ENCODE data around the gene KHK. TPM values are rescaled to one million over a fixed set of nuclear protein-coding genes. Genes with fewer than 3 reads are reported as not detected.

KHK gene
- total RNA-seq, 4 donors from 2014 or later: 1.8 to 12.0 (median 6.3) TPM

- 93% methylated on average over 9 of the region's 9 CpGs; no CpG with 5 or more reads in 1 of the 2 donors for WGBS, 2 donors (ENCODE audit: low coverage in 1 of 2)
- H3K27me3 ChIP-seq: no peaks in the 10 kb centered on the region
- H3K36me3 ChIP-seq: peaks cover 0 to 19% (median 4%) of the 10 kb centered on the region in 4 donors
- H3K9me3 ChIP-seq: no peaks in the 10 kb centered on the region
- no peak overlapping the region for H3K4me3 ChIP-seq
- H3K27ac ChIP-seq: no peak overlapping the region
- in situ Hi-C loops (cut with MboI; ENCODE audit: low pct_ligation_motif_present in 1 of 4, low pct_unique_long_range_greater_than_20kb in 1 of 4, low sequenced_read_pairs in 3 of 4): no loop called here
- TF ChIP-seq CTCF (IDR thresholded peaks at IDR 0.05) (no peak), EP300 (IDR thresholded peaks at IDR 0.05; ENCODE audit: low read depth) (no peak), POLR2A (IDR thresholded peaks at IDR 0.05) (no peak), POLR2AphosphoS5 (IDR thresholded peaks at IDR 0.05) (no peak)
- peaks cover 1 to 17% (median 11%) of the 10 kb centered on the region in 4 donors for H3K4me1 ChIP-seq
- DNase-seq: no peak
- intact Hi-C loops (cut with DNase I; ENCODE audit: low total_unique reads): no loop called here
Observed at GRCh38 chr2:27127883-27128667, 41.5 kb downstream of the KHK start.

- H3K4me1 ChIP-seq: peaks cover 7 to 18% (median 15%) of the 10 kb centered on the region in 4 donors
- intact Hi-C loops (cut with DNase I; ENCODE audit: low total_unique reads) (no loop called here), in situ Hi-C loops (cut with MboI; ENCODE audit: low pct_ligation_motif_present in 1 of 4, low pct_unique_long_range_greater_than_20kb in 1 of 4, low sequenced_read_pairs in 3 of 4) (no loop called here)
- 79 to 95% methylated on average over 4 to 11 of the region's 11 CpGs for WGBS, 2 donors (ENCODE audit: low coverage in 1 of 2)
- no peak for DNase-seq
- H3K4me3 ChIP-seq: no peak overlapping the region
- no peak for TF ChIP-seq POLR2A (IDR thresholded peaks at IDR 0.05)
- no peak for TF ChIP-seq CTCF (IDR thresholded peaks at IDR 0.05)
- TF ChIP-seq POLR2AphosphoS5 (IDR thresholded peaks at IDR 0.05): no peak
- TF ChIP-seq EP300 (IDR thresholded peaks at IDR 0.05; ENCODE audit: low read depth): no peak
- no peaks in the 10 kb centered on the region for H3K27me3 ChIP-seq
- H3K9me3 ChIP-seq: no peaks in the 10 kb centered on the region
- H3K36me3 ChIP-seq: peaks cover 0 to 19% (median 4%) of the 10 kb centered on the region in 4 donors
- H3K27ac ChIP-seq: no peak overlapping the region
Observed at GRCh38 chr2:27128668-27129571, 42.3 kb downstream of the KHK start.

- 90 to 91% methylated on average over 2 to 10 of the region's 10 CpGs for WGBS, 2 donors (ENCODE audit: low coverage in 1 of 2)
Observed at GRCh38 chr2:27130396-27130795, 43.8 kb downstream of the KHK start.

More at GRCh38 chr2:27130396-27130795, 43.8 kb downstream of the KHK start:
- Histone ChIP-seq H3K4me3 (no peak overlapping the region), H3K4me1 (peaks cover 7 to 20% (median 15%) of the 10 kb centered on the region in 4 donors), H3K36me3 (peaks cover 0 to 19% (median 4%) of the 10 kb centered on the region in 4 donors), H3K9me3 (no peaks in the 10 kb centered on the region), H3K27me3 (no peaks in the 10 kb centered on the region), H3K27ac (no peak overlapping the region)
- intact Hi-C loops (cut with DNase I; ENCODE audit: low total_unique reads) (loop anchor here (10.0 kb wide), 1 partner anchor 84 kb away; the partner anchor contains the start of genes ATRAID, CAD and SLC5A6), in situ Hi-C loops (cut with MboI; ENCODE audit: low pct_ligation_motif_present in 1 of 4, low pct_unique_long_range_greater_than_20kb in 1 of 4, low sequenced_read_pairs in 3 of 4) (no loop called here)
- no peak for TF ChIP-seq EP300 (IDR thresholded peaks at IDR 0.05; ENCODE audit: low read depth)
- no peak for TF ChIP-seq POLR2AphosphoS5 (IDR thresholded peaks at IDR 0.05)
- no peak for TF ChIP-seq POLR2A (IDR thresholded peaks at IDR 0.05)
- no peak for TF ChIP-seq CTCF (IDR thresholded peaks at IDR 0.05)
- DNase-seq: no peak
